Activated naive CD4-positive, alpha-beta T cell treated with anti-CD3 and anti-CD28 coated beads, Interleukin-2, amount 50 U/mL, for 16 hours (primary cell): ENCODE data around the gene DGKB.

ENCODE experiments used
- DNase-seq: peaks from one replicate; pipeline ENCODE4 v3.0.0-alpha.2; 2020

The DGKB gene

DNA sequence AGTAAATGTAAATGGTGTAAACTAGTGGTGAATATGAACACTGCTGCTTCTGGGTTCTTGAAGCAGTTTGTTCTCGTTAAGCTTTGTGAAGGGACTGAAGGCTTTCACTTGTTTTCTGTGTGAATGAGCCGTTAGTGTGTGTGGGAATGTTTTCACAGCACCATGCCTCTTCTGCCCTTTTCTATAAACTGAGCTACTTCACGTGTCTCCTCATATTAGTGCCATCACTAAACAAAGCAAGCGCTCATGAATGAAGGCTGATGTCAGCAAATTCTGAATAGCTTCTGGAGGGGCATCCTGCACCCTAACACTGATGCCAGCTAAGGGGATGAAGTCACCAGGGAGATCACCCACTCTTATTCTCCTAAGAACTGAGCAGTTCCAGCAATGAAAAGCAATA, 707.5 kb downstream of the DGKB start:
- no peak for DNase-seq

- DNase-seq: no peak
Observed at GRCh38 chr7:14191686-14192098, 710.9 kb downstream of the DGKB start.

GRCh38 chr7:14184292-14184864, 718.2 kb downstream of the DGKB start:
- DNase-seq: no peak

- DNase-seq: no peak
Observed at GRCh38 chr7:14179781-14180180, 722.8 kb downstream of the DGKB start.

DNA sequence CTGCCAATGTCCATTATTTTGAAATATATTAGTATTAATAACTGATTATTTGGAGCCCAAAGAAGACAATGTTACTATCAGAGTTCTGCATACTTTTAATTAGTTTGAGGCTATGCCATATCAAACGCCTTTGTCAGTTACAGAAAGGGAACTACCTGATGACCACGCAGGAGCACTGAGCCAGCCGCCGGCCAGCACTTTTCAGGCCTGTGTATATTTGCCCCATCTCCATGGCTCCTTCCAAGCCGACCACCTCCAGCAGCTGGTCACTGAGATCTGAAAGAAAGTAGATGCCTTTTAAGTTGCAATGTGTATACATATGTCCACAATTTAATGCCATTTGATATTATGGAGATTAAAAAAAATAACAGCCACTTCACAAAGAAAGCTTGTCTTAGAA, 724.7 kb downstream of the DGKB start:
- DNase-seq: no peak

DNA sequence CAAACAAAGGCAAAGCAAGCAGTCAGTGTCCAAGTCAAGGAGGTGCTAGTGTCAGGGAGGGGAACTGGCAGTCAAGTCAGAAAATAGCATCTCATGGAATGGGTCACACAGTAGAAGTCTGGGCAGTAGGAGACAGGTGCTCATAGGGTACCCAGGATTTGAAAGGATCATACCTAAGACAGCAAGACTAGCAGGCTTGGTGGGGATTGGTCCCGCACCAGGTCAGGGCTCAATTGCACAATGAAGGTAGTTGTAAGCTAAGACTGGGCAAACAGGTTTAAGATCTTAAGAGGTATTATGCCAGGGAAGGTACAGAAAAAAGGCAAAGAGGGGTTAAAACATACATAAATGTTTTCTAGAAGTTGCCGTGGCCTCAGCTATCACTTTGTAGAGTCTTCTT, 731.7 kb downstream of the DGKB start:
- no peak for DNase-seq

DNA sequence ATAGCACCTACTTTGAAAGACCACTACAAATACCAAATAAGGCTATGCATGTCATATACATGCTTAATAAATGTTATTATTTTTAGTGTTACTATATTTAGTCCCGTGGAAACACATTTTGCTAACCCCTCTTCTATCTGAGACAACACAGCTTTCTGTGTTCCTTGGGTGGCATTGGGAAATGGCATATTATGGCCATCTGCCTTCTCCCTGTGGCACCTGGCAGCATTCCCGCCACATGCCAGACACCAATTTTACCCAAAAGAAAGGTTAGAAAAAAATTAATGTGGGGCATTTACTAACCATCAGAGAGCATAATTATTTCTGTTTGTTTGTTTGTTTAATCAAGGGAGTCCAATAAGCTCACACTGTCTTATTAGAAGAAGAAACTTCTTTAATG, 744.4 kb downstream of the DGKB start:
- no peak for DNase-seq

- DNase-seq: no peak
Observed at GRCh38 chr7:14156436-14156835, 746.1 kb downstream of the DGKB start.

DNA sequence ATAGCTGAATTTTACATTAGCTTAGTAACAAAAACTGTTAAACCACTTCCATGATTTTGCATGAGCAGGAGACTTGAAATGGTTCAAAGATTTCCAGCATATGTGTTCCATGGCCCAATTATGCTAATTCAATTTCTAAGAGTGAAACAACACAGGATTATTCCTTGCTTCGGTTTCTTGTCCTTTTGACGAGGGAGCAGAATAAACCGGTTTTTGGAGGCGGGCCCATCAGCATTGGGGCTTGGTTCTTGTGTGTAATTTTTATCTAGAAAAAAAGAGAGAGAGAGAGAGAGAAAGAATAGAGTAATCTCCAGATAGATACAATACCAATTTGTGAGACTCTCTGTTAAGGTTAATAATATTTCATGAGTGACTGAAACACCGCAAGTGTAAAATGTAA, 753.6 kb downstream of the DGKB start:
- DNase-seq: no peak

DNA sequence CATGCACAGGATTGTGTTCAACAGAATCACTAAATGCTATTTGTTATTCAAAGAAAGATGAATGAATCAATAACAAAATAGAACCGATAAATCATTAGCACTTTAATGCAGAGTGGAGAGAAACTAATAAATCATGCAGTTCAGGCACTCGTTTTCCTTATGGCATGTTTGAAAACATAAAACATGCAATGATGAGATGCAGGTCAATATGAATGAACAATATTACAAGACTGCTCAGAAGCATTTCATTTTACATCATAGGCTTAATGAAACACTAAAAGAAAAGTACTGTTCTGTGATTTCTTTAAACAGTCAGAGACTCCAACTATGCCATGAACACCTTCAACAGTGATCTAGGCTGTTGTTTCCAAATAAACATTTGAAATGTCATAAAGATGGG, 755.0 kb downstream of the DGKB start:
- DNase-seq: no peak

DNA sequence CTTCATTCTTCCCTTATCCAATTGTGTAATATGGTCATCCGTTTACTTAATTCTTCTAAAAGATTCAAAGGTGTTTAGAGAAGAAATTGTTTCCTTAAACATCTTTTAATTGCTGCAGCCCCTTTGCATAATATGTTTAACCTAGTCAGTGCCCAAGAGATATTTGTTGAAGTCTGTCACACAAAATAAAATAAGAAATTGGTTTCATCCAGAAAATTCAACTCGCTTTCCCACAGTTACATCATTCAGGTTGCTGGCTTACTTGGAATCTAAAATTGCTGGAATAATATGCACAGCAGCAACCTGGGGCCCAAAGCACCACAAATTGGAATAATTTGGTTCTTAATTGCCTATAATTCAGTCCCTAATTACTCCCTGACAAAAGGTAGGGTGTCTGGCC, 758.0 kb downstream of the DGKB start:
- DNase-seq: no peak

DNA sequence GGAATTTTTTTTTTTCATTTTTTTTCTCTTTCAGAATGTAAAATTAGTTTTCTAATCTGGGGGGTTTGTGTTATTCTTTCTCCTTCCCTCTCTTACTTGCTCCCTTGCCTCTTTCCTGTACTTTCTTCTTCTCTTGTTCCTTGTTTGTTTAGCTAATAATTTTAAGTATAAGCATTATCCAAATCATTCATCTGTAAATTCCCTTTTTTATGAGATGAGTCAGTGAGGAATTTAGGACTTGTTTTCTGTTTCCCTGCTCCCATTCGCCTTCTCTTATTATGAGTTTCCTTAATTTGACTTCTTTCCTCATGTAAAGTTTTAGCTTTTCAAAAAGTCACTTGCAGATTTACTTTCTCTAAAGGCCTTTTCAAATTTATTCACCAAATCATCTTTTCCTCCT, 758.4 kb downstream of the DGKB start:
- DNase-seq: no peak

DNA sequence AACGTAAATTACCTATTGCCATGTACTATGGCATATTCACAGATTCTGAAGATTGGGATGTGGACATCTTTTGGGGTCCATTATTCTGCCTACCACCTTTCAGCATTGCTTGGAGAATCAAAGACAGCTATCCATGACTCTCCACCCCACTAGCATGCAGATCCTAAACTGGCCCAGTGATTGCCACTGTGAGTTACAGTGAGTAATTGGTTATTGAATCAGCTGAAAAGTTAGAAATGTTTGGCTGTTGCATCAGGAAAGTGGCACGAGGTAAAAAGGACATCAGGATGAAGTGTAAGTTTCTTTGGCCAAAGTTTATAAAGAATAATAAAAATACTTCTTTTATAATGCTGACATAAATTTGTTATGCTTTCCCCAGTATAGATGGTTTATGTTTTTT, 764.9 kb downstream of the DGKB start:
- no peak for DNase-seq

DNA sequence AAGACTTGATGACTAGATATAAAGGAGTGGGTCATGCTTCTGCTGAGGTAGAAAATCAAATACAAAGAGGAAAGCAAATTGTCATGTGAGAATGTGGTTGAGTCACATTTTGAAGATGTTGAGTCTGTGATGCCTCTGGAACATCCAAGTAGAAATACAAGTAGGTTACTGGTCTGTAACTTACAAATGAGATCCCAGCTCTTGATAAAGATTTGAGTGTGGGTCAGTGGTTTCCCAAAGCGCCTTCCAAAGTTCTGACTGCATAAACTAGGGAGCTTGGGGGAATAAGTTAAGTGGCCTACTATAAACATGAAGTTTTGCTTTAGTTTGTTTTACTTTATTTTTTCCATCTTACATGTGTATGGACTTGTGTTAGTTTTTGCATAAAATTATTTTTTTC, 768.8 kb downstream of the DGKB start:
- DNase-seq: no peak

DNA sequence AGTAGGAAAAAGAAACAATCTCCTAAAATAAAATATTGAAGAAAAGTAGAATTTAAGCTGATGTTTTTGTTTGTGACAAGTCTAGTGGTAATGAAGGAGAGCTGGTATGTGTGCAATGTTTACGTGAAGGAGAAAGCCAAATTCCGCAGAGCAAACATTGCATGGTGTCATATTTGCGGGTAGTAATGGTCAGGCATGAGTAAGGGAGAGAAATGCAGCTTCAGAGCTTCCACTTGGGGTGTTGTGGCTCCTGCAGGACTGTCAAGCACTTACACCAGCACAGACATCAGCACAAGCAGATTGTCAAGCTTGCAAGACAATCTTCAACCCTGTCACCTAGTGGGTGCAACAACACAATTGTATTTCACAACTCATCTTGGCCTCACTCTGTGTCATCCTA, 776.6 kb downstream of the DGKB start:
- no peak for DNase-seq

DNA sequence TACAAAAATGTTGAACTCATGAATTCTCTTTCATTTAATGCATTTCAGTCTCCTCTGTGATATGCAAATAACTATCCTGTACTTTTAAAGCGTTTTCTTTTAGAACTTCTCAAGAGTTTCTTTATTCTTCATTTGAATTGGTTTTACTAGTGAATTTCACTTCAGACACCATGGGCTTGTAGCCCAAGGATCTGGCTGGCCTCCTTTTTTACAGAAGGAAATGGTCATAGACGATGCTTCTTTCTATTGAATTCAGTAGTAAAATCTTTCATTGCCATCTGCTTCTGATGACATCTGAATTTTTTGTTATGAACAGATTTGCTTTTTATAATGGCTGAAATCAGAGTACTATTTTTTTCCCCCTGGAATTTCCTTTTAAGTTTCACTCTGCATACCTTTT, 777.8 kb downstream of the DGKB start:
- DNase-seq: no peak

DNA sequence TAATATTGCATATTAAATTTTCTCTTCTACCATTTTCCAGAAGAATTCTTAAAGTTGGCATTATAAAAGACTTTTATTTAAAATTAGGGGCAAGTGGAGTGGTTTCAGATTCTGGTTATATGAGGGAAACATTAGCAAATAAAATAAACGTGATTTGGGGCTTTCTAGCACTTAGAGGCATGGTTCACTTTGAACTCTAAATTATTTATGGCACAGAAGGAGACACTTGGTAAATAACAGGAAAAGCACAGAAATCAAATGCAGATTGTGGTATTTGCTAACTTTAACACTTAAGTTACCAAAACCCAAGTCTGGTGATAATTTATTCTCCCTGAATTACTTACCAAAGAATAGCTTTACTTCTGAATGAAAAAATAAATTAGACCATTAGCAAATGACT, 778.6 kb downstream of the DGKB start:
- DNase-seq: no peak

- DNase-seq: no peak
Observed at GRCh38 chr7:14115701-14116100, 786.9 kb downstream of the DGKB start.

- no peak for DNase-seq
Observed at GRCh38 chr7:14104861-14105260, 797.7 kb downstream of the DGKB start.

- DNase-seq: no peak
Observed at GRCh38 chr7:14096159-14096558, 806.4 kb downstream of the DGKB start.

DNA sequence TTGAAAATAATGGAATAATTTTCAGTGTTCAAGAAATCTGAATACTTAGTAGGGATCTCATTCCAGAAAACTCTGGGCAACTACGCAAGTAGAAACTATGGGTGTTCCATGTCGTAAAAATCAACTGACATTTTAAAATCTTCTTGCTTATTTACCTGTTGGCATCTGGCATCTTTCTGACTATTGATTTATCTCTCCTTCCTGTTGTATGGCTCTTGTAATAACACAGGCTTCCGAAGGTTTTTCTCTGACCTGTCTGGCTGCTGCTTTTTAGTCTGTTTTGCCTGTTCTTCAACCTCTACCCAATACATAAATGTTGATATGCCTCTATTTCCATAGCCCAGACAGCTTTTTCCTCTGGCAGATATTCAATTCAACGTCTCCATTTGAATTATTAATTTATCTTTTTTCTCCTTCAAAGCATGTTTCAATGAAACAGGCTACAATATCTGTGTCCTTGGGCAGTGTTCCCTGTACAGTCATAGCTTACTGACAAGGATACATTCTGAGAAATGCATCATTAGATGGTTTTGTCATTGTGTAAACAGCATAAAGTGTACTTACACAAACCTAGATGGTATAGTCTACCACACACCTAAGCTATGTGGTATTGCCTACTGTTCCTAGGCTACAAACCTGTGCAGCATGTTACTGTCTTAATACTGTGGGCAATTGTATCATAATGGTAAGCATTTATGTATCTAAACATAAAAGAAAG, 807.2 kb downstream of the DGKB start:
- DNase-seq: no peak
